Measurements from ENCODE around the gene PBX4. TPM values are rescaled to one million over a fixed set of nuclear protein-coding genes. Genes with fewer than 3 reads are reported as not detected.
A peak's percentile ranks its signal among the peaks of the same experiment; 100 is the strongest.

The PBX4 gene
- total and polyA plus RNA-seq, 2 of the 8 experiments (the other 6 are each of a cell fraction or from before 2014, with no cell fraction given), result 3.4 to 3.8 TPM

- Histone ChIP-seq H3K4me2 (ENCODE audit: insufficient read depth in 1 of 2, low read depth in 2 of 2, low read length in 2 of 2) (no peak overlapping the region), H4K20me1 (replicated peaks in 1 of 2; ENCODE audit: control insufficient read depth in 1 of 2, insufficient read depth in 2 of 2, low read length in 2 of 2) (no peaks in the 10 kb centered on the region), H3K27ac (ENCODE audit: low read depth, low read length) (no peak overlapping the region), H3K9me3 (ENCODE audit: insufficient read depth in 2 of 2, low read depth in 1 of 2, low read length in 1 of 2) (no peaks in the 10 kb centered on the region), H3K79me2 (ENCODE audit: control insufficient read depth in 1 of 2, insufficient read depth in 2 of 2, low read length in 2 of 2) (no peaks in the 10 kb centered on the region), H3K18ac (ENCODE audit: extremely low read depth, low read length) (no peak overlapping the region), H4K91ac (replicated peaks; ENCODE audit: insufficient read length, low read length) (no peak overlapping the region), H4K8ac (ENCODE audit: extremely low read depth, insufficient read depth, low read length) (0 out of 2 replicates have a peak overlapping the region, but pooled peaks have one; percentile 53), H2BK120ac (replicated peaks; ENCODE audit: low read depth, low read length) (no peak overlapping the region), H4K5ac (ENCODE audit: insufficient read length, low read depth, low read length) (no peak overlapping the region), H3K27me3 (replicated peaks in 1 of 4; ENCODE audit: control insufficient read depth in 3 of 4, extremely low read depth in 1 of 4, insufficient read depth in 3 of 4, low read length in 3 of 4) (no peaks in the 10 kb centered on the region; a peak in 1 of 7 replicates), H2AK5ac (ENCODE audit: low read depth, low read length) (no peak overlapping the region), H2AFZ (ENCODE audit: low read length) (no peak overlapping the region), H3K23me2 (ENCODE audit: low read depth, low read length) (no peaks in the 10 kb centered on the region), H2BK20ac (ENCODE audit: low read length) (no peak overlapping the region), H3K79me1 (ENCODE audit: low read depth, low read length) (0 out of 2 replicates have a peak, but pooled peaks cover 1% of the 10 kb centered on the region), H3K36me3 (ENCODE audit: control insufficient read depth in 2 of 4, insufficient read depth in 4 of 4, low read length in 3 of 4) (no peaks in the 10 kb centered on the region), H3K56ac (replicated peaks; ENCODE audit: insufficient read length, low read depth, low read length) (no peak overlapping the region), H3K14ac (ENCODE audit: insufficient read length) (no peak overlapping the region), H2BK15ac (ENCODE audit: low read length) (0 out of 2 replicates have a peak overlapping the region, but pooled peaks have one; percentile 18), H3K4ac (replicated peaks; ENCODE audit: insufficient read length, low read depth, low read length) (no peak overlapping the region), H2BK12ac (ENCODE audit: low read depth, low read length) (0 out of 2 replicates have a peak overlapping the region, but pooled peaks have one; percentile 27), H3K4me1 (replicated peaks in 1 of 4; ENCODE audit: control insufficient read depth in 3 of 4, insufficient read depth in 4 of 4, low read length in 3 of 4) (no peaks in the 10 kb centered on the region; a peak in 3 of 7 replicates), H3K23ac (ENCODE audit: insufficient read length) (no peak overlapping the region), H2BK5ac (ENCODE audit: low read depth, low read length) (no peak overlapping the region), H3K9ac (replicated peaks in 1 of 4; ENCODE audit: extremely low read depth in 1 of 4, low read depth in 3 of 4, low read length in 3 of 4) (no peak overlapping the region), H3K4me3 (ENCODE audit: extremely low read depth in 1 of 4, insufficient read depth in 2 of 4, low read depth in 3 of 4, low read length in 4 of 4) (no peak overlapping the region)
- POLR2A ChIA-PET (ENCODE audit: partially characterized antibody), result interaction anchor here (0.6 to 1.8 kb wide), 5 partner anchors 10 to 74 kb away, joined by 3 to 7 read pairs (median 4); partner anchors contain the start of gene YJEFN3
- DNase-seq (ENCODE audit: low read depth in 1 of 2, low spot score in 2 of 2) (no peak), FAIRE-seq (no peak)
- CTCF ChIA-PET (ENCODE audit: partially characterized antibody), result interaction anchor here (0.7 to 15.7 kb wide), 7 partner anchors 13 to 102 kb away, joined by 3 to 223 read pairs (median 38); partner anchors contain the start of genes CILP2 and YJEFN3
- 0 out of 2 replicates have a peak, but pooled peaks have one; percentile 4 for TF ChIP-seq MAFK (IDR thresholded peaks at IDR 0.05; ENCODE audit: low read depth, low read length)
- TF ChIP-seq EGR1 (IDR thresholded peaks at IDR 0.05; ENCODE audit: borderline replicate concordance, low read depth, low read length), result no peak
- WGBS, 2 experiments (ENCODE audit: extremely low coverage in 1 of 2, insufficient coverage in 1 of 2, insufficient read length in 1 of 2, insufficient replicate concordance in 2 of 2, low coverage in 1 of 2, low lambda C conversion rate in 2 of 2, missing lambda C conversion rate in 1 of 2), result 82% methylated on average over 8 of the region's 8 CpGs; no CpG with 5 or more reads in 1 of the 2 experiments
Measured at GRCh38 chr19:19550485-19550929, 68.0 kb downstream of the PBX4 start.
